B cell (primary cell): Measurements from ENCODE around the gene FBLIM1. TPM values are rescaled to one million over a fixed set of nuclear protein-coding genes. Genes with fewer than 3 reads are reported as not detected.

ENCODE experiments used
- ATAC-seq: fragments of 200-7000 bp; cut with Tn5 transposase; one replicate; pipeline ENCODE4 v1.10.0; 2021; ENCODE audit warnings: low read depth, mild to moderate bottlenecking, moderate number of reproducible peaks, moderate library complexity
- CTCF ChIA-PET: fragments of 350-600 bp; sonication (Branson Sonifier 250); formaldehyde crosslinking; loops from one replicate; lab custom pipeline; 2021; ENCODE audit warnings: antibody characterized with exemption, inconsistent platforms; lab: Charles Lee
- POLR2A ChIA-PET: fragments of 350-600 bp; sonication (Branson Sonifier 250); formaldehyde crosslinking; loops from one replicate; lab custom pipeline; 2021; ENCODE audit warnings: antibody characterized with exemption; lab: Charles Lee
- DNase-seq: peaks from one replicate; pipeline ENCODE4 v3.0.0; 2013
- H2AFZ ChIP-seq: 2 replicates; pipeline ENCODE4 v1.6.1; 2012; ENCODE audit warnings: mild to moderate bottlenecking, low read depth, low read length; ENCODE audit not compliant: insufficient read depth, poor library complexity, severe bottlenecking
- H3K27ac ChIP-seq, 2 donors: 1 replicate in 1 of 2; 2 replicates in 1 of 2; pipeline ENCODE4 v1.5.1; 2012 to 2013; ENCODE audit warnings: low read length in 2 of 2, mild to moderate bottlenecking in 2 of 2, moderate library complexity in 1 of 2
- H3K27me3 ChIP-seq, 4 experiments: fragments of 200-600 bp in 1 of 4; sonication (generic) in 1 of 4; replicated peaks in 1 of 4; 1 replicate in 2 of 4; 2 replicates in 2 of 4; pipeline versions ENCODE4 v1.6.1 to v1.7.0; 2013 to 2016; ENCODE audit warnings: low read length in 3 of 4, mild to moderate bottlenecking in 2 of 4, mixed read lengths in 1 of 4, moderate library complexity in 1 of 4; ENCODE audit not compliant: insufficient read depth in 4 of 4, control insufficient read depth in 3 of 4; ENCODE audit errors: control extremely low read depth in 1 of 4
- H3K36me3 ChIP-seq, 2 experiments: replicated peaks in 1 of 2; 1 replicate in 1 of 2; 2 replicates in 1 of 2; pipeline versions ENCODE4 v1.6.1 to v1.7.1; 2013; ENCODE audit warnings: low read length in 1 of 2; ENCODE audit not compliant: insufficient read depth in 2 of 2, control insufficient read depth in 1 of 2; ENCODE audit errors: control extremely low read depth in 1 of 2, extremely low read depth in 1 of 2
- H3K4me1 ChIP-seq, 2 donors: fragments of 200-600 bp in 1 of 2; sonication (generic) in 1 of 2; 1 replicate in 1 of 2; 2 replicates in 1 of 2; pipeline versions ENCODE4 v1.5.1 to v1.6.1; 2013 to 2017; ENCODE audit warnings: low read length in 2 of 2; ENCODE audit not compliant: control insufficient read depth in 2 of 2, insufficient read depth in 2 of 2
- H3K4me2 ChIP-seq: replicated peaks from 2 replicates; pipeline ENCODE3; 2012; ENCODE audit warnings: mild to moderate bottlenecking, low read depth, low read length; ENCODE audit not compliant: poor library complexity, severe bottlenecking
- H3K4me3 ChIP-seq, 5 experiments: fragments of 200-600 bp in 1 of 5; sonication (generic) in 1 of 5; 1 replicate in 3 of 5; 2 replicates in 2 of 5; pipeline versions ENCODE4 v1.5.1 to v1.7.0; 2011 to 2016; ENCODE audit warnings: low read length in 4 of 5, mild to moderate bottlenecking in 4 of 5, low read depth in 2 of 5, control low read depth in 1 of 5, moderate library complexity in 1 of 5; ENCODE audit not compliant: insufficient read depth in 1 of 5; ENCODE audit errors: control extremely low read depth in 1 of 5, extremely low read depth in 1 of 5
- H3K79me2 ChIP-seq: fragments of 200-600 bp; sonication (generic); one replicate; pipeline ENCODE4 v1.6.0; 2016; ENCODE audit warnings: low read length; ENCODE audit not compliant: control insufficient read depth, insufficient read depth
- H3K9ac ChIP-seq: fragments of 200-600 bp; sonication (generic); 2 replicates; pipeline ENCODE4 v1.6.1; 2017; ENCODE audit warnings: mild to moderate bottlenecking, low read length, moderate library complexity
- H3K9me3 ChIP-seq, 3 donors: one replicate each; pipeline versions ENCODE4 v1.6.1 to v1.7.1; 2013; ENCODE audit warnings: low read length in 2 of 3; ENCODE audit not compliant: control insufficient read depth in 2 of 3, insufficient read depth in 1 of 3; ENCODE audit errors: control extremely low read depth in 1 of 3
- H4K20me1 ChIP-seq: 2 replicates; pipeline ENCODE4 v1.6.0; 2012; ENCODE audit warnings: mild to moderate bottlenecking, low read length; ENCODE audit not compliant: insufficient read depth, control insufficient read depth, poor library complexity, severe bottlenecking
- H3K27ac Mint-ChIP-seq: one replicate; pipeline ENCODE4 v1.8.0; 2021; ENCODE audit warnings: mixed read lengths
- H3K27me3 Mint-ChIP-seq: one replicate; pipeline ENCODE4 v1.8.0; 2021; ENCODE audit warnings: mixed read lengths
- H3K4me1 Mint-ChIP-seq: one replicate; pipeline ENCODE4 v1.8.0; 2021; ENCODE audit warnings: mixed read lengths
- H3K4me3 Mint-ChIP-seq: one replicate; pipeline ENCODE4 v1.8.0; 2021; ENCODE audit warnings: mixed read lengths
- H3K9me3 Mint-ChIP-seq: one replicate; pipeline ENCODE4 v1.8.0; 2022; ENCODE audit warnings: mixed read lengths; ENCODE audit not compliant: insufficient read depth
- CTCF ChIP-seq: fragments of 200-600 bp; IDR thresholded peaks from one replicate; pipeline ENCODE4 v1.8.0; 2022; ENCODE audit warnings: antibody characterized with exemption, mild to moderate bottlenecking
- EZH2 ChIP-seq: IDR thresholded peaks from 2 replicates; pipeline ENCODE4 v1.6.1; 2012; ENCODE audit warnings: borderline replicate concordance, low read depth, mild to moderate bottlenecking, moderate library complexity, low read length; ENCODE audit not compliant: insufficient read depth, poor library complexity, severe bottlenecking
- WGBS: methylation state at CpG from one replicate; pipeline ENCODE4 v1.1.5; 2013; ENCODE audit warnings: missing lambda C conversion rate; ENCODE audit not compliant: insufficient coverage; 5-methylcytosine and 5-hydroxymethylcytosine counted together
- intact Hi-C: fragments of 100-400 bp; cut with micrococcal nuclease; formaldehyde crosslinking; loops from one replicate; pipeline ENCODE4 v1.10.0; 2022
- polyA plus RNA-seq: library from polyadenylated mRNA; depleted of rRNA; stranded (reverse); fragments of >200 nt; gene quantifications from 2 replicates; pipeline ENCODE4 v1.2.3, GENCODE V29; 2012
- total RNA-seq, 2 donors: library from RNA; stranded (reverse); fragments of 120-200 nt in 1 of 2; gene quantifications; 1 replicate in 1 of 2; 2 replicates in 1 of 2; pipeline versions ENCODE4 v1.2.3 to v1.2.4, GENCODE V29; 2013 to 2022

Gene FBLIM1
- total and polyA plus RNA-seq, 2 donors (not counting 1 experiment from before 2014, with no cell fraction given) = not detected

GRCh38 chr1:15722411-15722810 lies 36.2 kb upstream of the FBLIM1 start:
- intact Hi-C loops = no loop called here
- peaks cover 0 to 80% of the 10 kb centered on the region in 2 experiments for H3K36me3 ChIP-seq

More at GRCh38 chr1:15722411-15722810, 36.2 kb upstream of the FBLIM1 start:
- no peak overlapping the region for H3K4me2 ChIP-seq
- CTCF ChIA-PET = interaction anchor here (1.2 kb wide), 1 partner anchor 9 kb away, joined by 3 read pairs; no protein-coding TSS in a partner anchor
- ATAC-seq = no peak
- peaks cover 11% of the 10 kb centered on the region for H4K20me1 ChIP-seq
- Mint-ChIP-seq H3K4me1 (no peaks in the 10 kb centered on the region), H3K9me3 (no peaks in the 10 kb centered on the region), H3K27ac (no peak overlapping the region), H3K27me3 (no peaks in the 10 kb centered on the region), H3K4me3 (no peak overlapping the region)
- H3K9me3 ChIP-seq = no peaks in the 10 kb centered on the region
- H3K27ac ChIP-seq = no peak overlapping the region
- POLR2A ChIA-PET = no interaction called here
- H3K9ac ChIP-seq = no peak overlapping the region
- H3K79me2 ChIP-seq = peaks cover 4% of the 10 kb centered on the region
- H2AFZ ChIP-seq = no peak overlapping the region
- WGBS = no CpG with 5 or more reads among the region's 4 CpGs
- H3K4me1 ChIP-seq = no peaks in the 10 kb centered on the region
- H3K27me3 ChIP-seq = no peaks in the 10 kb centered on the region
- no peak overlapping the region for H3K4me3 ChIP-seq
- TF ChIP-seq CTCF = no peak
- TF ChIP-seq EZH2 = no peak
- no peak for DNase-seq
